Uterus (tissue), 4 donors: ENCODE results near the gene SLC6A7. TPM values are rescaled to one million over a fixed set of nuclear protein-coding genes. Genes with fewer than 3 reads are reported as not detected.

Source experiments
- DNase-seq, 2 donors: peaks; one replicate each; pipeline ENCODE4 v3.0.0-alpha.2; 2019 to 2020
- H3K27ac ChIP-seq, 2 donors: fragments of 200-600 bp; sonication (generic); 1 replicate in 1 of 2; 2 replicates in 1 of 2; pipeline ENCODE4 v1.5.1; 2016 to 2018
- H3K27me3 ChIP-seq, 2 donors: fragments of 200-600 bp; sonication (generic); one replicate each; pipeline ENCODE4 v1.5.1; 2018 to 2019; ENCODE audit warnings: control low read depth in 1 of 2
- H3K36me3 ChIP-seq, 2 donors: fragments of 200-600 bp; sonication (generic); one replicate each; pipeline ENCODE4 v1.5.1; 2019; ENCODE audit warnings: control low read depth in 1 of 2
- H3K4me1 ChIP-seq, 2 donors: fragments of 200-600 bp; sonication (generic); one replicate each; pipeline ENCODE4 v1.5.1; 2018 to 2019; ENCODE audit warnings: control low read depth in 1 of 2
- H3K4me3 ChIP-seq, 2 donors: fragments of 200-600 bp; sonication (generic); 1 replicate in 1 of 2; 2 replicates in 1 of 2; pipeline ENCODE4 v1.5.1; 2018 to 2019; ENCODE audit warnings: mild to moderate bottlenecking in 1 of 2
- H3K9me3 ChIP-seq, 2 donors: fragments of 200-600 bp; sonication (generic); one replicate each; pipeline ENCODE4 v1.5.1; 2019; ENCODE audit warnings: control low read depth in 1 of 2
- CTCF ChIP-seq, 4 experiments: fragments of 200-600 bp in 2 of 4; fragments of 450-650 bp in 2 of 4; sonication (generic) in 2 of 4; IDR thresholded peaks; one replicate each; pipeline ENCODE4 v1.5.1; 2016 to 2019; ENCODE audit warnings: antibody characterized with exemption in 4 of 4, mild to moderate bottlenecking in 2 of 4, moderate library complexity in 1 of 4
- POLR2A ChIP-seq, 2 donors: fragments of 450-650 bp; IDR thresholded peaks; one replicate each; pipeline ENCODE4 v1.6.1; 2016; ENCODE audit warnings: antibody characterized with exemption in 2 of 2, mild to moderate bottlenecking in 1 of 2, moderate library complexity in 1 of 2
- intact Hi-C: fragments of 100-400 bp; cut with DNase I; formaldehyde crosslinking; loops from one replicate; pipeline ENCODE4 v1.15.1; 2023; ENCODE audit warnings: low total_unique reads
- total RNA-seq, 4 donors: library from RNA; depleted of rRNA in 3 of 4; stranded (reverse); fragments of >200 nt in 3 of 4; gene quantifications; one replicate each; pipeline versions ENCODE4 v1.1.0 to v1.2.4, GENCODE V29; 2014 to 2023
- donor health status: DM: yes; HTN: yes; CAD: no.

SLC6A7 gene
- total RNA-seq, 4 donors from 2014 or later: not detected

GRCh38 chr5:150208187-150209098 lies 18.6 kb downstream of the SLC6A7 start:
- H3K27me3 ChIP-seq: no peaks in the 10 kb centered on the region
- no peaks in the 10 kb centered on the region for H3K9me3 ChIP-seq
- no peak overlapping the region for H3K4me3 ChIP-seq
- H3K27ac ChIP-seq: no peak overlapping the region
- no peaks in the 10 kb centered on the region for H3K4me1 ChIP-seq
- intact Hi-C loops: no loop called here
- no peak for DNase-seq
- TF ChIP-seq POLR2A (IDR thresholded peaks at IDR 0.05) (no peak), CTCF (IDR thresholded peaks at IDR 0.05) (no peak)
- H3K36me3 ChIP-seq: no peaks in the 10 kb centered on the region

- H3K27me3 ChIP-seq: no peaks in the 10 kb centered on the region
- no peaks in the 10 kb centered on the region for H3K9me3 ChIP-seq
- no peak for DNase-seq
- H3K4me3 ChIP-seq: no peak overlapping the region
- H3K36me3 ChIP-seq: no peaks in the 10 kb centered on the region
- H3K4me1 ChIP-seq: no peaks in the 10 kb centered on the region
- intact Hi-C loops: no loop called here
- H3K27ac ChIP-seq: no peak overlapping the region
- TF ChIP-seq POLR2A (IDR thresholded peaks at IDR 0.05) (no peak), CTCF (IDR thresholded peaks at IDR 0.05) (no peak)
These were observed 19.3 kb downstream of the SLC6A7 start for GRCh38 chr5:150209099-150209635.

DNA sequence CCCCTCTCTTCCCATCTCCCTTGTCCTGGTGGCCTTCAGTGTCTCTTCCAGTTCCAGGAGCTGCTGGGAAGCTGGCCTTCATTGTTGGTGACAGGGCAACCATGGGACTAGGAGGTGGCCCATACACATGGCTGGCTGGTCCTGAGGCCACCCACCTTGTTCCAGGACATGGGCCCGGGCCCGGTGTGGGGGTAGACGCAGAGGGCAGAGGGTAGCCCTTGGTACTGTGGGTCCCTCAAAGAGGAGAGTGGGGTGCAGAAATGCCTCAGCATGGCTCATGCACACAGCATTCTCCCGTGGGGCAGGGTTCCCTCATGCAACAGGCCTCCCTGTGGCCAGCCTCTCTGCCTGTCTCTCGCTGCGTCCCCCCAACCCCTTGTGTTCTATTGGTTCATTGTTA lies 20.8 kb downstream of the SLC6A7 start:
- no peaks in the 10 kb centered on the region for H3K27me3 ChIP-seq
- no peak overlapping the region for H3K27ac ChIP-seq
- no peaks in the 10 kb centered on the region for H3K4me1 ChIP-seq
- no peak for TF ChIP-seq POLR2A (IDR thresholded peaks at IDR 0.05)
- TF ChIP-seq CTCF (IDR thresholded peaks at IDR 0.05): no peak
- H3K36me3 ChIP-seq: no peaks in the 10 kb centered on the region
- intact Hi-C loops: loop anchor here (10.0 kb wide), 1 partner anchor 46 kb away; the partner anchor contains the start of gene CDX1
- H3K4me3 ChIP-seq: no peak overlapping the region
- H3K9me3 ChIP-seq: no peaks in the 10 kb centered on the region
- DNase-seq: no peak

- intact Hi-C loops: loop anchor here (10.0 kb wide), 1 partner anchor 47 kb away; the partner anchor contains the start of gene CDX1
These were observed 21.5 kb downstream of the SLC6A7 start for GRCh38 chr5:150211156-150212030.

More at GRCh38 chr5:150211156-150212030, 21.5 kb downstream of the SLC6A7 start:
- TF ChIP-seq CTCF (IDR thresholded peaks at IDR 0.05) (no peak), POLR2A (IDR thresholded peaks at IDR 0.05) (no peak)
- no peak overlapping the region for H3K4me3 ChIP-seq
- no peak for DNase-seq
- H3K27me3 ChIP-seq: no peaks in the 10 kb centered on the region
- no peaks in the 10 kb centered on the region for H3K4me1 ChIP-seq
- no peak overlapping the region for H3K27ac ChIP-seq
- H3K36me3 ChIP-seq: no peaks in the 10 kb centered on the region
- H3K9me3 ChIP-seq: no peaks in the 10 kb centered on the region
